Retinal pigment epithelial cell (primary cell): ENCODE measurements around the gene C4orf17.
"Not testable (repeated sequence)": the region's sequence is repeated elsewhere in the genome, so short reads cannot be mapped to it uniquely, and the experiment has no call there.

Experiments used
- DNase-seq: peaks from one replicate; pipeline ENCODE4 v3.0.0-alpha.2; 2010; ENCODE audit warnings: low read depth
- H3K4me3 ChIP-seq: 2 replicates; pipeline ENCODE4 v1.5.1; 2011; ENCODE audit warnings: mild to moderate bottlenecking, low read length, control low read depth, moderate library complexity
- CTCF ChIP-seq: conservative IDR thresholded peaks from 2 replicates; pipeline ENCODE4 v1.5.1; 2011; ENCODE audit warnings: low read depth, low read length, control low read depth, inconsistent platforms

C4orf17 gene

GRCh38 chr4:99471896-99472295 is 38.9 kb upstream of the C4orf17 start:
- no peak for DNase-seq
- TF ChIP-seq CTCF: no peak
- no peak overlapping the region for H3K4me3 ChIP-seq

- TF ChIP-seq CTCF: no peak
- no peak for DNase-seq
- H3K4me3 ChIP-seq: no peak overlapping the region
These were observed 37.7 kb upstream of the C4orf17 start for GRCh38 chr4:99473131-99473530.

- H3K4me3 ChIP-seq: no peak overlapping the region
- no peak for TF ChIP-seq CTCF
- no peak for DNase-seq
These were observed 27.2 kb upstream of the C4orf17 start for GRCh38 chr4:99483636-99484035.

- no peak for TF ChIP-seq CTCF
- DNase-seq: no peak
- no peak overlapping the region for H3K4me3 ChIP-seq
These were observed 25.6 kb upstream of the C4orf17 start for GRCh38 chr4:99485212-99485611.

- not testable (repeated sequence) for DNase-seq, H3K4me3 ChIP-seq
These were observed 24.2 kb upstream of the C4orf17 start for GRCh38 chr4:99486648-99487047.

- DNase-seq: no peak
- H3K4me3 ChIP-seq: no peak overlapping the region
- TF ChIP-seq CTCF: no peak
These were observed 20.5 kb upstream of the C4orf17 start for GRCh38 chr4:99490286-99490685.

- no peak for TF ChIP-seq CTCF
- no peak overlapping the region for H3K4me3 ChIP-seq
- no peak for DNase-seq
These were observed 5.9 kb upstream of the C4orf17 start for GRCh38 chr4:99504804-99505502.
